Activated CD8-positive, alpha-beta T cell treated with anti-CD3 and anti-CD28 coated beads, Interleukin-2, amount 10 ng/mL, durations not matched to agents 7 days and 5 days (primary cell): Measurements from ENCODE around the gene NAIF1. TPM values are rescaled to one million over a fixed set of nuclear protein-coding genes. Genes with fewer than 3 reads are reported as not detected.
"Not testable (repeated sequence)": the region's sequence is repeated elsewhere in the genome, so short reads cannot be mapped to it uniquely, and the experiment has no call there.

ENCODE experiments used
- ATAC-seq: fragments of 150-1000 bp; cut with Tn5 transposase; one replicate; pipeline ENCODE4 v1.10.0; 2021; ENCODE audit warnings: moderate library complexity
- CTCF ChIA-PET: fragments of 350-600 bp; sonication (Branson Sonifier 250); formaldehyde crosslinking; loops from one replicate; lab custom pipeline; 2021; ENCODE audit warnings: antibody characterized with exemption; lab: Charles Lee
- POLR2A ChIA-PET: fragments of 350-600 bp; sonication (Branson Sonifier 250); formaldehyde crosslinking; loops from one replicate; lab custom pipeline; 2021; ENCODE audit warnings: antibody characterized with exemption; lab: Charles Lee
- DNase-seq: peaks from one replicate; pipeline ENCODE4 v3.0.0-alpha.2; 2020
- H3K27ac Mint-ChIP-seq: one replicate; pipeline ENCODE4 v1.8.0; 2021; ENCODE audit warnings: mild to moderate bottlenecking, mixed read lengths
- H3K27me3 Mint-ChIP-seq: one replicate; pipeline ENCODE4 v1.8.0; 2021; ENCODE audit warnings: low read depth, mixed read lengths
- H3K36me3 Mint-ChIP-seq: one replicate; pipeline ENCODE4 v1.8.0; 2021; ENCODE audit warnings: low read depth, mixed read lengths
- H3K4me1 Mint-ChIP-seq: one replicate; pipeline ENCODE4 v1.8.0; 2021; ENCODE audit warnings: low read depth, mixed read lengths
- H3K4me3 Mint-ChIP-seq: one replicate; pipeline ENCODE4 v1.8.0; 2021; ENCODE audit warnings: mild to moderate bottlenecking, mixed read lengths
- H3K9me3 Mint-ChIP-seq: one replicate; pipeline ENCODE4 v1.8.0; 2022; ENCODE audit warnings: mixed read lengths; ENCODE audit not compliant: insufficient read depth
- total RNA-seq, 2 experiments: library from RNA; stranded (reverse); gene quantifications; one replicate each; pipeline ENCODE4 v1.2.3, GENCODE V29; 2021

The NAIF1 gene, protein sequence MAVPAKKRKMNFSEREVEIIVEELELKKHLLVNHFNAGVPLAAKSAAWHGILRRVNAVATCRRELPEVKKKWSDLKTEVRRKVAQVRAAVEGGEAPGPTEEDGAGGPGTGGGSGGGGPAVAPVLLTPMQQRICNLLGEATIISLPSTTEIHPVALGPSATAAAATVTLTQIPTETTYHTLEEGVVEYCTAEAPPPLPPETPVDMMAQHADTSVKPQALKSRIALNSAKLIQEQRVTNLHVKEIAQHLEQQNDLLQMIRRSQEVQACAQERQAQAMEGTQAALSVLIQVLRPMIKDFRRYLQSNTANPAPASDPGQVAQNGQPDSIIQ
- total RNA-seq: 10 to 100 TPM; 13.3 to 15.4 TPM

DNA sequence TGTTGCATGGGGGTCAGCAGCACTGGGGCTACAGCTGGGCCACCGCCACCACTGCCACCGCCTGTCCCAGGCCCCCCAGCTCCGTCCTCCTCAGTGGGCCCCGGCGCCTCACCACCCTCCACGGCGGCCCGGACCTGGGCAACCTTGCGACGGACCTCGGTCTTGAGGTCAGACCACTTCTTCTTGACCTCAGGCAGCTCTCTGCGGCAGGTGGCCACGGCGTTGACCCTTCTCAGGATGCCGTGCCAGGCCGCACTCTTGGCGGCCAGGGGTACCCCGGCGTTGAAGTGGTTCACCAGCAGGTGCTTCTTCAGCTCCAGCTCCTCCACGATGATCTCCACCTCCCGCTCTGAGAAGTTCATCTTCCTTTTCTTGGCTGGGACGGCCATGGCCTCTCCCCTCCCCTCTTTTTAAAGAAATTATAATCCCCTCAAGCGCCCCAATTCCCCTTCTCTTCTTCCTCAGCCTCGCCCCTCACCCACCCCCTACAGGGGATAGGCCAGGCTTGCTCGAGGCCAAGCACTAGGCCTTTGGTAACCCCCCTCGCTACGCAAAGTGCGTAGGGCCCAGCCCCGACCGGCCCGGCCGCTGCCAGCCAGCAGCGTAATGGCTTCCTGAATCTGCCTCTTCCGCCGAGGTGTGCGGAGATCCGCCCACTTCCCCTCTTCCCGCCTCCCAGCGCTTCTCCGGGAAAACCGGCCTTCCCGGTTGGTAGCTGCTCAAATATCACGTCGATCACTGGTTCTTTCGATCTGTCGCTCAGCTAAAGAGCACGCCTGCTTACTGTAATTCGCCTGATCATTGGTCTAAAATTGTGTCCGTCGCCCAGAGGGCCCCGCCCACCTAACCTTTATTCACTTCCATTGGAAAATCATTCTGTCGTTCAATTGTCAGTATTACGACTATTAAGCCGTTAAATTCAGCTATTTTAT, at the start of gene NAIF1:
NAIF1 (minus strand) TSS at position 608 of the 932 bp plus-strand sequence; CDS start at position 389, 219 bp downstream.
- Mint-ChIP-seq H3K36me3 (peaks cover 42% of the 10 kb centered on the region), H3K4me1 (peaks cover 50% of the 10 kb centered on the region), H3K27me3 (no peaks in the 10 kb centered on the region), H3K9me3 (no peaks in the 10 kb centered on the region), H3K27ac (no peak within 1 kb of the TSS), H3K4me3 (peak within 1 kb of the TSS; percentile 99)
- ChIA-PET POLR2A (interaction anchor here (0.6 to 2.3 kb wide), 11 partner anchors 10 to 251 kb away, joined by 3 to 12 read pairs (median 4); no protein-coding TSS in a partner anchor), CTCF (interaction anchor here (0.8 to 2.5 kb wide), 15 partner anchors 9 to 332 kb away, joined by 3 to 12 read pairs (median 4); partner anchors contain the start of gene TOR2A)
- DNase-seq (peak; percentile 98), ATAC-seq (peak; percentile 79)

DNA sequence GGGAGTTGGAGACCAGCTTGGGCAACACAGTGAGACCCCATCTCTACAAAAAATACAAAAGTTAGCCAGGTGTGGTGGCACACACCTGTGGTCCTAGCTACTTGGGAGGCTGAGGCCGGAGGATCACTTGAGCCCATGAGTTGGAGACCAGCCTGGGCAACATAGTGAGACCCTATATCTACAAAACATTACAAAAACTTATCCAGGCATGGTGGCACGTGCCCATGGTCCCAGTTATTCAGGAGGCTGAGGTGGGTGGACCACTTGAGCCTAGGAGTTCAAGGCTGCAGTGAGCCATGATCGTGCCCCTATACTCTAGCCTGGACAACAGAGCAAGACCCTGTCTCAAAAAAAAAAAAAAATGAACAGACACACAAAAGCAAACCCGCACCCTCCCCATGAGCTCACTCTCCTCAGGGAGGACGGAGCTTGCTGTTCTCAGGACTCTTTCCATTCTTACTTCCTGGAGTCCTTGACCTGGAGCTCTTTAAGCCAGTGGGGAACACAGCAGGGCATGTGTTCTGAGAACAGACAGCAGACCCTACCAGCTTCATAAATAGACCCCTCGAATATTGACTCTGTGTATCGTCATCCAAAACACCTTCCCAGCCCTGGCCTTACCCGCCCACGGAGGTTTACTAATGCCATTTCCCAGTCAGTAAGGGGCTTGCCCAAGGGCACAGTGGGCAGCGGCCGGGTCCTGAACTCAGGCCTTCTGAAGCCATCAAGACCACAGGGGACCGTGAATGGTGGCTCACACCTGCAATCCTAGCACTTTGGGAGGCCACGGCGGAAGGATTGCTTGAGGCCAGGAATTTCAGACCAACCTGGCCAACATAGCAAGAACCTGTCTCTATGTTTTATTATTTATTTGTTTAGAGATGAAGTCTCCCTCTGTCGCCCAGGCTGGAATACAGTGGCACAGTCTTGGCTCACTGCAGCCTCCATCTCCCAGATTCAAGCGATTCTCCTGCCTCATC, 49.3 kb upstream of the NAIF1 start:
- CTCF ChIA-PET: interaction anchor here (0.8 to 2.8 kb wide), 10 partner anchors 10 to 162 kb away, joined by 3 to 30 read pairs (median 4); no protein-coding TSS in a partner anchor
- H3K4me3 Mint-ChIP-seq: no peak overlapping the region
- POLR2A ChIA-PET: interaction anchor here (1.6 kb wide), 1 partner anchor 23 kb away, joined by 3 read pairs; no protein-coding TSS in a partner anchor
- no peaks in the 10 kb centered on the region for H3K27me3 Mint-ChIP-seq
- peaks cover 10% of the 10 kb centered on the region for H3K4me1 Mint-ChIP-seq
- H3K36me3 Mint-ChIP-seq: peaks cover 8% of the 10 kb centered on the region
- H3K27ac Mint-ChIP-seq: no peak overlapping the region
- no peaks in the 10 kb centered on the region for H3K9me3 Mint-ChIP-seq
- no peak for DNase-seq
- no peak for ATAC-seq

GRCh38 chr9:128115187-128116103, 48.3 kb upstream of the NAIF1 start:
- CTCF ChIA-PET: interaction anchor here (0.8 to 2.8 kb wide), 5 partner anchors 11 to 161 kb away, joined by 3 to 24 read pairs (median 4); no protein-coding TSS in a partner anchor
- Mint-ChIP-seq H3K4me3 (no peak overlapping the region), H3K27me3 (no peaks in the 10 kb centered on the region), H3K4me1 (peaks cover 10% of the 10 kb centered on the region), H3K36me3 (peaks cover 11% of the 10 kb centered on the region), H3K27ac (no peak overlapping the region), H3K9me3 (no peaks in the 10 kb centered on the region)
- POLR2A ChIA-PET: interaction anchor here (1.6 kb wide), 1 partner anchor 23 kb away, joined by 3 read pairs; no protein-coding TSS in a partner anchor
- DNase-seq: no peak
- ATAC-seq: no peak

- ChIA-PET CTCF (interaction anchor here (1.6 kb wide), 2 partner anchors 22 to 47 kb away, joined by 3 to 4 read pairs; partner anchors contain the start of genes NAIF1 and SLC25A25), POLR2A (interaction anchor here (1.6 kb wide), 1 partner anchor 22 kb away, joined by 3 read pairs; no protein-coding TSS in a partner anchor)
- Mint-ChIP-seq H3K4me1 (peaks cover 10% of the 10 kb centered on the region), H3K27ac (no peak overlapping the region), H3K4me3 (no peak overlapping the region), H3K9me3 (no peaks in the 10 kb centered on the region), H3K36me3 (peaks cover 14% of the 10 kb centered on the region), H3K27me3 (no peaks in the 10 kb centered on the region)
- DNase-seq (no peak), ATAC-seq (no peak)
Measured at GRCh38 chr9:128114326-128115186, 47.4 kb upstream of the NAIF1 start.

- ChIA-PET POLR2A (no interaction called here), CTCF (interaction anchor here (1.0 to 1.6 kb wide), 3 partner anchors 21 to 79 kb away, joined by 3 to 4 read pairs (median 3); partner anchors contain the start of genes NAIF1 and SLC25A25)
- H3K36me3 Mint-ChIP-seq: peaks cover 18% of the 10 kb centered on the region
- no peak overlapping the region for H3K27ac Mint-ChIP-seq
- no peak for DNase-seq
- no peak for ATAC-seq
- H3K27me3 Mint-ChIP-seq: no peaks in the 10 kb centered on the region
- no peak overlapping the region for H3K4me3 Mint-ChIP-seq
- peaks cover 10% of the 10 kb centered on the region for H3K4me1 Mint-ChIP-seq
- H3K9me3 Mint-ChIP-seq: no peaks in the 10 kb centered on the region
Measured at GRCh38 chr9:128113526-128114325, 46.6 kb upstream of the NAIF1 start.

- H3K27ac Mint-ChIP-seq, H3K4me3 Mint-ChIP-seq, DNase-seq, CTCF ChIA-PET, H3K4me1 Mint-ChIP-seq, H3K27me3 Mint-ChIP-seq, H3K9me3 Mint-ChIP-seq, ATAC-seq: not testable (repeated sequence)
- POLR2A ChIA-PET: interaction anchor here (0.7 kb wide), 1 partner anchor 40 kb away, joined by 3 read pairs; no protein-coding TSS in a partner anchor
- H3K36me3 Mint-ChIP-seq: peaks cover 30% of the 10 kb centered on the region
Measured at GRCh38 chr9:128111726-128112125, 44.6 kb upstream of the NAIF1 start.

- no peaks in the 10 kb centered on the region for H3K27me3 Mint-ChIP-seq
Measured at GRCh38 chr9:128109050-128109709, 42.1 kb upstream of the NAIF1 start.

DNA sequence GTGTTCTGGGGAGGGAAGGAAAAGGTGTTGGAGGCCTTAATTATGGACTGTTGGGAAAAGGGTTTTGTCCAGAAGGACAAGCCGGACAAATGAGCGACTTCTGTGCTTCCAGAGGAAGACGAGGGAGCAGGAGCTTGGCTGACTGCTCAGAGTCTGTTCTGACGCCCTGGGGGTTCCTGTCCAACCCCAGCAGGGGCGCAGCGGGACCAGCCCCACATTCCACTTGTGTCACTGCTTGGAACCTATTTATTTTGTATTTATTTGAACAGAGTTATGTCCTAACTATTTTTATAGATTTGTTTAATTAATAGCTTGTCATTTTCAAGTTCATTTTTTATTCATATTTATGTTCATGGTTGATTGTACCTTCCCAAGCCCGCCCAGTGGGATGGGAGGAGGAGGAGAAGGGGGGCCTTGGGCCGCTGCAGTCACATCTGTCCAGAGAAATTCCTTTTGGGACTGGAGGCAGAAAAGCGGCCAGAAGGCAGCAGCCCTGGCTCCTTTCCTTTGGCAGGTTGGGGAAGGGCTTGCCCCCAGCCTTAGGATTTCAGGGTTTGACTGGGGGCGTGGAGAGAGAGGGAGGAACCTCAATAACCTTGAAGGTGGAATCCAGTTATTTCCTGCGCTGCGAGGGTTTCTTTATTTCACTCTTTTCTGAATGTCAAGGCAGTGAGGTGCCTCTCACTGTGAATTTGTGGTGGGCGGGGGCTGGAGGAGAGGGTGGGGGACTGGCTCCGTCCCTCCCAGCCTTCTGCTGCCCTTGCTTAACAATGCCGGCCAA, 41.3 kb upstream of the NAIF1 start:
- ATAC-seq: no peak
- peaks cover 50% of the 10 kb centered on the region for H3K36me3 Mint-ChIP-seq
- H3K27ac Mint-ChIP-seq: peak overlapping the region; percentile 54
- ChIA-PET CTCF (interaction anchor here (1.2 to 2.7 kb wide), 2 partner anchors 9 to 165 kb away, joined by 3 to 16 read pairs; no protein-coding TSS in a partner anchor), POLR2A (no interaction called here)
- no peaks in the 10 kb centered on the region for H3K9me3 Mint-ChIP-seq
- no peak overlapping the region for H3K4me3 Mint-ChIP-seq
- no peak for DNase-seq
- peaks cover 16% of the 10 kb centered on the region for H3K4me1 Mint-ChIP-seq
- H3K27me3 Mint-ChIP-seq: no peaks in the 10 kb centered on the region

More at GRCh38 chr9:128109050-128109709, 42.1 kb upstream of the NAIF1 start:
- no peak for ATAC-seq
- ChIA-PET CTCF (interaction anchor here (2.7 kb wide), 1 partner anchor 9 kb away, joined by 16 read pairs; no protein-coding TSS in a partner anchor), POLR2A (no interaction called here)
- Mint-ChIP-seq H3K4me1 (peaks cover 8% of the 10 kb centered on the region), H3K4me3 (no peak overlapping the region), H3K27ac (no peak overlapping the region), H3K9me3 (no peaks in the 10 kb centered on the region), H3K36me3 (peaks cover 45% of the 10 kb centered on the region)
- no peak for DNase-seq
